AG09309 (cell line): ENCODE measurements around the gene CD81.
"Not testable (repeated sequence)": the region's sequence is repeated elsewhere in the genome, so short reads cannot be mapped to it uniquely, and the experiment has no call there.

Experiments
- DNase-seq: peaks from one replicate; pipeline ENCODE4 v3.0.0-alpha.2; 2010; ENCODE audit warnings: low read depth
- H3K4me3 ChIP-seq: 2 replicates; pipeline ENCODE4 v1.5.1; 2011; ENCODE audit warnings: mild to moderate bottlenecking, low read depth, low read length, moderate library complexity; ENCODE audit not compliant: control insufficient read depth
- TF ChIP-seq, protein P1 (sequence below): IDR thresholded peaks from 2 replicates; pipeline ENCODE4 v1.5.1; 2011; ENCODE audit warnings: mild to moderate bottlenecking, low read depth, low read length, inconsistent platforms; ENCODE audit not compliant: insufficient read depth, control insufficient read depth; ENCODE audit errors: missing control alignments

The CD81 gene, protein sequence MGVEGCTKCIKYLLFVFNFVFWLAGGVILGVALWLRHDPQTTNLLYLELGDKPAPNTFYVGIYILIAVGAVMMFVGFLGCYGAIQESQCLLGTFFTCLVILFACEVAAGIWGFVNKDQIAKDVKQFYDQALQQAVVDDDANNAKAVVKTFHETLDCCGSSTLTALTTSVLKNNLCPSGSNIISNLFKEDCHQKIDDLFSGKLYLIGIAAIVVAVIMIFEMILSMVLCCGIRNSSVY

DNA sequence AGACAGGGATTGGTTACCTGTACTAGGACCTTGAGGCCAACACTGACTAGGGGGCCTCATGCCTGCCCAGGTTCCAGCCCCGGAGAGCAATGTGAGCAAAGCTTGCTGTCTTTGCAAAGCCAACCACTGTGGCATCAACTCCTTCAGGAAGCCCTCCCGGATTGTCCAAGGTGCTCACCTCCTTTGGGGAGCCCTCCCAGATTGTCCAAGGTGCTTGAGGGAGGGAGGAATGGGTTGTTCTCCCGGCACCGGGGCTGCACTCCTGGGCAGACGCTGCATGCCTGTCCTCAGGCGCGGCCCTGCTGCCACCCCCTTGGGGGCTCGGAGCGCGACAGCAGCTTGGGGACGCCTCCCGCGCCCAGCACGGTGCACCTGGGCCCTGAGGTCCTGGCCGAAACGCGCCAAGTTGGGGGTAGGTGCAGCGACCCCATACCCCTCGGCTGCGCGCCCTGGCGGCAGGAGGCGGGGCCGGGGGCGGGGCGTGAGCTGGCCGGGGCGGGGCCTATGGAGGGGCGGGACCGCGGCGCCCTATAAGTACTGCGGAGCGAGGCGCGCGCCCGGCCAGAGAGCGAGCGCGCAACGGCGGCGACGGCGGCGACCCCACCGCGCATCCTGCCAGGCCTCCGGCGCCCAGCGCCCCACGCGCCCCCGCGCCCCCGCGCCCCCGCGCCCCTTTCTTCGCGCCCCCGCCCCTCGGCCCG lies at the start of gene CD81:
TSS of gene CD81 (plus strand) at position 560 of the 701 bp plus-strand sequence. CDS start 240 bp downstream, outside the sequence.
- TF ChIP-seq, protein P1, sequence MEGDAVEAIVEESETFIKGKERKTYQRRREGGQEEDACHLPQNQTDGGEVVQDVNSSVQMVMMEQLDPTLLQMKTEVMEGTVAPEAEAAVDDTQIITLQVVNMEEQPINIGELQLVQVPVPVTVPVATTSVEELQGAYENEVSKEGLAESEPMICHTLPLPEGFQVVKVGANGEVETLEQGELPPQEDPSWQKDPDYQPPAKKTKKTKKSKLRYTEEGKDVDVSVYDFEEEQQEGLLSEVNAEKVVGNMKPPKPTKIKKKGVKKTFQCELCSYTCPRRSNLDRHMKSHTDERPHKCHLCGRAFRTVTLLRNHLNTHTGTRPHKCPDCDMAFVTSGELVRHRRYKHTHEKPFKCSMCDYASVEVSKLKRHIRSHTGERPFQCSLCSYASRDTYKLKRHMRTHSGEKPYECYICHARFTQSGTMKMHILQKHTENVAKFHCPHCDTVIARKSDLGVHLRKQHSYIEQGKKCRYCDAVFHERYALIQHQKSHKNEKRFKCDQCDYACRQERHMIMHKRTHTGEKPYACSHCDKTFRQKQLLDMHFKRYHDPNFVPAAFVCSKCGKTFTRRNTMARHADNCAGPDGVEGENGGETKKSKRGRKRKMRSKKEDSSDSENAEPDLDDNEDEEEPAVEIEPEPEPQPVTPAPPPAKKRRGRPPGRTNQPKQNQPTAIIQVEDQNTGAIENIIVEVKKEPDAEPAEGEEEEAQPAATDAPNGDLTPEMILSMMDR: no peak
- peak within 1 kb of the TSS; percentile 94 for H3K4me3 ChIP-seq
- DNase-seq: no peak

DNA sequence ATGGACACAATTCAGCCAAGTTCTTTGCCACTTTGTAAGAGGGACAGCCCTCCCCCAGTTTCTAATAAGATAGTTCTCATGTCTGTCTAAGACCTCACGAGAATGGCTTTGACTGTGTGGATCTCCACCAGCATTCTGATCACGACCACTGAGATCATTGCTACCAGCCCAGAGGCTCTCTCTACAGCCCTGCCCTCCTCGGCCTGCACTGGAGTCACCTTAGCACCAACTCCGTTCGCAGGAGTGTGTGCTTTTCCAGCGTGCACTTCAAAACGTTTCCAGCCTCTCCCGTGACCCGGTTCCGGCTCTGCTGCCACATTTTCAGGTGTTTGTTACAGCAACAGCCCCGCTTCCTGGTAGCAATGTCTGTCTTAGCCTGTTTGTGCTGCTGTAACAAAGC lies 49.1 kb upstream of the CD81 start:
- no peak for DNase-seq
- H3K4me3 ChIP-seq: no peak overlapping the region
- TF ChIP-seq, protein P1: no peak

DNA sequence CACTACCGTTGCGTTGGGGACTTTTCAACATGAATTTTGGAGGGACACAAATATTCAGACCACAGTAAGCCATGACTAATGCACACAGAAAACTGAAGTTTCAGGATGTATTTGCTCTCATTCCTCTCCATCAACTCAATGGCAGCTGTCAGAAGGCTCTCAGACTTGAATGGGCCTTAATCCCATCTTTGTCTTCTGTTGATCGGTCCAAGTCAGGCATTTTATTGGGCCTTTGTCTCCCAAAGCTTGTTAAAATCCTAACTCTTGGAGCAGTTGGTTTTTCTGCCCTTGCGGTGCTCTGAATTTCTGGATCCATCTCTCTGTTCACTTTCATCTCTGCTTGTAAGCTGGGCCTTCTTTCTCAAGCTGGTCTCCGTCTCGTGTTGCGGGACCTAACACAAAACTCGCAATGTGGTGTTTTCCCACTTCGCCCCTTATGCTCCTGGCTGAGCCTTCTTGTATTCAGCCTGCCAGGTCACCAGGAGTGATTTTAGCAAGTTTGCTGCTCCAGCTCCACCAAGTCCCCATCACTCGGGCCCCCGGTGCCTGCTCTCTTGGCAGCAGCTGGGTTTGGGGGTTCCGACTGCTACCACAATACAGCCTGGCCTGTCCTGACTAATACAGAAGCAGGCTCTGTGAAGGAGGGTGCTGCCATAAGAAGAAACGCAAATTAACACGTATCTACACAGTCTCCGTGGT lies 48.3 kb upstream of the CD81 start:
- TF ChIP-seq, protein P1: no peak
- no peak overlapping the region for H3K4me3 ChIP-seq
- no peak for DNase-seq

DNA sequence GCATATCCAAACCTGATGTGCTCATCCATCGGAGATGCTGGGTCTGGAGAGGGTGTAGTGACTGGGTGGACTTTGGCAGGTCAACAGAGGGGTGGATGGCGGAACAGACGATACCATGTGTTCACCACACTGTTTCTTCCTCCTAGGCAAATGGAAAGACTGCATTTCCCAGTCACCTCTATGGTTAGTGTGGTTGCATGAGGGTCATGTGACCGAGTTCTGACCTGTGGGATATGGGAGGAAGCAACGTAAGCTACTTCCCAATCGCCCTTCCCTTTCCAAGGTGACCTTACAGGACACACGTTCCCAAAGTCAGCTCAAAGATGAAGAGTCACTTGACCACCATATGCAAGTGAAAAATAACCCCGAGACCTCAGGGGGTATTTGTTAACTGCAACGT lies 47.6 kb upstream of the CD81 start:
- TF ChIP-seq, protein P1: no peak
- DNase-seq: no peak
- no peak overlapping the region for H3K4me3 ChIP-seq

DNA sequence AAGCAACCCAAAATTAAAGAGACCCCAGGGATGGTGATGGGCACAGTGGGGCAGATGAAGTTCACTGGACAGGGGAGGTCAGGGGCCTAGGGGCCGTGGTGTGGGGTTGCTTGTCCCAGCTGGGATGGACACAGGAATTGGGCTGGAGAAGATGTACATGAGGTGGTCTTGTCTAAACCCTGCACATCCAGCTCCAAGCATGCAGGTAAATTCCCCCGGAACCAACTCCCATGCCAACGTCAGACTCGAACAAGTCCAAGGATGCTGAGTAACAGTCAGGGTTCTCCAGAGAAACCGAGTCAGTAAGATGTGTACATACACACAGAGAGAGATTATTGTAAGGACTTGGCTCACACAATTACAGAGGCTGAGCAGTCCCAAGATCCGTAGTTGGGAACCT lies 46.4 kb upstream of the CD81 start:
- no peak overlapping the region for H3K4me3 ChIP-seq
- TF ChIP-seq, protein P1: no peak
- DNase-seq: no peak

DNA sequence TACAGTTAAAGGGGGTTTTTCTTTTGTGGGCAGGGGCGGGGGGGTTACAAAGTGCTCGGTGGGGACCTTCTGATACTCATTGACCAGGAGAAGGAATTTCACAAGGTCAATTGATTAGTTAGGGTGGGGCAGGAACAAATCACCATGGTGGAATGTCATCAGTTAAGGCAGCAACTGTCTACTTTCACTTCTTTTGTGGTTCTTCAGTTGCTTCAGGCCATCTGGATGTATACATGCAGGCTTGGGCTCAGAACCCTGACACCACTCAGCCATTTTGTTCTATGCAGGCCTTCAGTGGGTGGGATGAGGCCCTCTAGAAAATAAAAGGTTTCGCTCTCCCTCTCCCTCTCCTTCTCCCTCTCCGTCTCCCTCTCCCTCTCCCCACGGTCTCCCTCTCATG lies 45.7 kb upstream of the CD81 start:
- no peak overlapping the region for H3K4me3 ChIP-seq
- TF ChIP-seq, protein P1: no peak
- DNase-seq: no peak

DNA sequence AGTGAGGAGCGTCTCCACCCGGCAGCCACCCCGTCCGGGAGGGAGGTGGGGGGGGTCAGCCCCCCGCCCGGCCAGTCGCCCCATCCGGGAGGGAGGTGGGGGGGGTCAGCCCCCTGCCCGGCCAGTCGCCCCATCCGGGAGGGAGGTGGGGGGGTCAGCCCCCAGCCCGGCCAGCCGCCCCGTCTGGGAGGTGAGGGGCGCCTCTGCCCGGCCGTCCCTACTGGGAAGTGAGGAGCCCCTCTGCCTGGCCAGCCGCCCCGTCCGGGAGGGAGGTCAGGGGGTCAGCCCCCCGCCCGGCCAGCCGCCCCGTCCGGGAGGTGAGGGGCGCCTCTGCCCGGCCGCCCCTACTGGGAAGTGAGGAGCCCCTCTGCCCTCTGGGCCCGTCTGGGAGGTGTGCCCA lies 44.5 kb upstream of the CD81 start:
- not testable (repeated sequence) for DNase-seq, H3K4me3 ChIP-seq

DNA sequence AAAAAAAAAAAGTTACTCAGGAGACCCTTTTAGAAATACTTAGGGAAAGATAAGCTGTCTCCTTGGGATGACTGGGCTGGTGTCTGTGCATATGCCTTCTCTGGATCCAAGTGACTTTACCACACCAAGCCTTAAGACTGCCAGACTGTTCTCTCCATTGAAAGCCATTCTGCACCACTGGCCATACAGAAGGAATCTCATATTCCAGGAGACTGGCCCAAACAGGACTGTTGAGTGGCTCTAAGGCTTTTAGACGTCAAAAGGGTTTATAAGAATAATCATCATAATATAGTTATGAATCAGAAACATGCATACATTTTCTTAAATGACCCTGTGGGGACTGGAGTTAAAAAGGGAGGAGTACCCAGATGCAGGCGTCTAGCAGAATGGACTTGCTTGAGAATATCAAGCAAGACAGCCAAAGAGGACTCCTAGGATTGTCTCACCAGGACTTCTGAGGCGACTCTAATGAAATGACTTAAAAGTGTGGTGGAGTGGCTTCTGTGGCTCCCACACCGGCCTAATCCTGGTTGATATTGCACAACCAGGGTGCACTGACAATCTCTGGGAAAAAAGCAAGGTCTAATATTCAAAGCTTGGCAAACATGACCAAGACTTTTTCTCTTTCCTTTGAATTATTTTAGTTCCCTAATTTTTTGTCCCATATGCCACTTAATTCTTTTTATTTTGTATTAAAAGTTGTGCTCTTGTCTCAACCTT lies 43.5 kb upstream of the CD81 start:
- not testable (repeated sequence) for H3K4me3 ChIP-seq, DNase-seq

DNA sequence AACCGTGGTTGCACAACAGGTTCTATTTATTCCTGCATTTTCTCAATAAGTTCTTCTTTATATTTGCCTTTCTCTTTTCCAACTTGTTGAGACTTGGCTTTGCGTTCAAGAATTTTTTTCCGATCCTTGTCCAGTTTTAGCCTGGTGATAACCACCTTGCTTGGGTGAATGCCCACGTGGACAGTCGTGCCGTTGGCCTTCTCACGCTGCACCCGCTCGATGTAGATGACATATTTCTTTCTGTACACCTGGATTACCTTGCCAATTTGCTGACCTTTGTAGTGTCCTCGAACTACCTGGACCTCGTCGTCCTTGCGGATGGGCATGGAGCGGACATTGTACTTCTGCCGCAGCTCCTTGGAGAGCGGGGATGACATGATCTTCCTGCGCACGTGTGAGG lies 41.8 kb upstream of the CD81 start:
- DNase-seq, H3K4me3 ChIP-seq: not testable (repeated sequence)

DNA sequence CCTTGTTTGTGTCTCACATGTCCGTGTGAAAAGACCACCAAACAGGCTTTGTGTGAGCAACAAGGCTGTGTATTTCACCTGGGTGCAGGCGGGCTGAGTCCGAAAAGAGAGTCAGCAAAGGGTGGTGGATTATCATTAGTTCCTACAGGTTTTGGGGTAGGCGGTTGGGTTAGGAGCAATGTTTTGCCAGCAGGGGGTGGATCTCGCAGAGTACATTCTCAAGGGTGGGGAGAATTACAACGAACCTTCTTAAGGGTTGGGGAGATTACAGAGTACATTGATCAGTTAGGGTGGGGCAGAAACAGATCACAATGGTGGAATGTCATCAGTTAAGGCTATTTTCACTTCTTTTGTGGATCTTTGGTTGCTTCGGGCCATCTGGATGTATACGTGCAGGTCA lies 38.4 kb upstream of the CD81 start:
- DNase-seq, H3K4me3 ChIP-seq: not testable (repeated sequence)
